SH-SY5Y (cell line): ENCODE results near the gene PSMA7.

Experiments used
- GATA2 ChIP-seq: IDR thresholded peaks from 2 replicates; pipeline ENCODE4 v1.6.1; 2011; ENCODE audit warnings: mild to moderate bottlenecking, low read depth, low read length
- GATA3 ChIP-seq: IDR thresholded peaks from 2 replicates; pipeline ENCODE4 v1.6.1; 2011; ENCODE audit warnings: low read depth, mild to moderate bottlenecking, low read length, moderate library complexity

GRCh38 chr20:62171245-62171644 lies 28.1 kb upstream of the PSMA7 start:
- TF ChIP-seq GATA3 (no peak), GATA2 (no peak)
